Lower leg skin (tissue), 3 donors: ENCODE results near the gene LENG1.

ENCODE experiments used
- CTCF ChIP-seq, 3 donors: fragments of 450-650 bp; IDR thresholded peaks; one replicate each; pipeline ENCODE4 v1.5.1; 2016; ENCODE audit warnings: antibody characterized with exemption in 3 of 3, mild to moderate bottlenecking in 3 of 3, moderate library complexity in 2 of 3
- POLR2A ChIP-seq, 2 donors: fragments of 450-650 bp; IDR thresholded peaks; one replicate each; pipeline ENCODE4 v1.6.1; 2016 to 2017; ENCODE audit warnings: antibody characterized with exemption in 2 of 2, mild to moderate bottlenecking in 1 of 2, moderate library complexity in 1 of 2

- TF ChIP-seq CTCF (IDR thresholded peaks at IDR 0.05) (no peak), POLR2A (IDR thresholded peaks at IDR 0.05) (no peak)
Measured at GRCh38 chr19:54186934-54187381, 27.4 kb upstream of the LENG1 start.
